H1 (cell line): ENCODE measurements around the gene DRD2. TPM values are rescaled to one million over a fixed set of nuclear protein-coding genes. Genes with fewer than 3 reads are reported as not detected.

Experiments
- CTCF ChIA-PET: fragments of 300-600 bp; sonication (Branson Sonifier 250); formaldehyde crosslinking; loops from one replicate; lab custom pipeline; 2021; ENCODE audit not compliant: partially characterized antibody; lab: Charles Lee
- POLR2A ChIA-PET: fragments of 300-600 bp; sonication (Branson Sonifier 250); formaldehyde crosslinking; loops from one replicate; lab custom pipeline; 2021; ENCODE audit warnings: inconsistent platforms; ENCODE audit not compliant: partially characterized antibody; lab: Charles Lee
- DNase-seq, 2 experiments: peaks; one replicate each; pipeline versions ENCODE4 v3.0.0 to v3.0.0-alpha.2; 2010 to 2022; ENCODE audit warnings: low spot score in 2 of 2, low read depth in 1 of 2, mixed read lengths in 1 of 2
- FAIRE-seq: peaks from 2 replicates; lab custom pipeline; 2011; peaks lifted over from hg19 to GRCh38; lab: Jason Lieb, UNC
- H2AFZ ChIP-seq: 2 replicates; pipeline ENCODE4 v1.8.1; 2012; ENCODE audit warnings: low read length, inconsistent platforms
- H2AK5ac ChIP-seq: 2 replicates; pipeline ENCODE4 v1.6.1; 2013; ENCODE audit warnings: low read depth, low read length
- H2BK120ac ChIP-seq: replicated peaks from 2 replicates; pipeline ENCODE3; 2013; ENCODE audit warnings: low read depth, low read length, inconsistent platforms
- H2BK12ac ChIP-seq: 2 replicates; pipeline ENCODE4 v1.6.1; 2013; ENCODE audit warnings: low read depth, low read length
- H2BK15ac ChIP-seq: 2 replicates; pipeline ENCODE4 v1.6.1; 2013; ENCODE audit warnings: low read length
- H2BK20ac ChIP-seq: 2 replicates; pipeline ENCODE4 v1.6.1; 2013; ENCODE audit warnings: low read length
- H2BK5ac ChIP-seq: 2 replicates; pipeline ENCODE4 v1.6.1; 2013; ENCODE audit warnings: low read depth, low read length
- H3K14ac ChIP-seq: 2 replicates; pipeline ENCODE4 v1.6.1; 2013; ENCODE audit warnings: inconsistent platforms; ENCODE audit not compliant: insufficient read length
- H3K18ac ChIP-seq: 2 replicates; pipeline ENCODE4 v1.6.1; 2013; ENCODE audit warnings: low read length; ENCODE audit errors: extremely low read depth
- H3K23ac ChIP-seq: 2 replicates; pipeline ENCODE4 v1.6.1; 2013; ENCODE audit warnings: inconsistent platforms; ENCODE audit not compliant: insufficient read length
- H3K23me2 ChIP-seq: 2 replicates; pipeline ENCODE4 v1.6.1; 2013; ENCODE audit warnings: low read depth, low read length
- H3K27ac ChIP-seq: 2 replicates; pipeline ENCODE4 v1.6.1; 2011; ENCODE audit warnings: low read depth, low read length, inconsistent platforms
- H3K27me3 ChIP-seq, 4 experiments: replicated peaks in 1 of 4; 1 replicate in 1 of 4; 2 replicates in 3 of 4; pipeline versions ENCODE4 v1.6.1 to v1.8.1; 2011 to 2013; ENCODE audit warnings: low read length in 3 of 4, mild to moderate bottlenecking in 3 of 4, inconsistent platforms in 2 of 4, mixed read lengths in 2 of 4, moderate library complexity in 1 of 4; ENCODE audit not compliant: control insufficient read depth in 3 of 4, insufficient read depth in 3 of 4; ENCODE audit errors: extremely low read depth in 1 of 4
- H3K36me3 ChIP-seq, 4 experiments: 2 replicates each; pipeline versions ENCODE4 v1.6.1 to v1.8.1; 2011 to 2013; ENCODE audit warnings: mild to moderate bottlenecking in 4 of 4, low read length in 3 of 4, moderate library complexity in 2 of 4, control low read depth in 1 of 4, inconsistent platforms in 1 of 4; ENCODE audit not compliant: insufficient read depth in 4 of 4, control insufficient read depth in 2 of 4
- H3K4ac ChIP-seq: replicated peaks from 2 replicates; pipeline ENCODE3; 2013; ENCODE audit warnings: low read length, low read depth, mixed read lengths, inconsistent platforms; ENCODE audit not compliant: insufficient read length
- H3K4me1 ChIP-seq, 4 experiments: replicated peaks in 1 of 4; 1 replicate in 1 of 4; 2 replicates in 3 of 4; pipeline versions ENCODE4 v1.6.1 to v1.8.1; 2011 to 2013; ENCODE audit warnings: low read length in 3 of 4, inconsistent platforms in 2 of 4, mixed read lengths in 1 of 4; ENCODE audit not compliant: insufficient read depth in 4 of 4, control insufficient read depth in 3 of 4
- H3K4me2 ChIP-seq, 2 experiments: 2 replicates each; pipeline versions ENCODE4 v1.6.1 to v1.8.1; 2011 to 2013; ENCODE audit warnings: low read depth in 2 of 2, low read length in 2 of 2, control low read depth in 1 of 2, inconsistent platforms in 1 of 2, mild to moderate bottlenecking in 1 of 2; ENCODE audit not compliant: insufficient read depth in 1 of 2
- H3K4me3 ChIP-seq, 4 experiments: fragments of 200-600, 300-600 bp in 1 of 4; sonication (generic), shearing (Covaris generic), sonication (Bioruptor Twin) in 1 of 4; 2 replicates each; pipeline versions ENCODE4 v1.5.1 to v1.8.1; 2011 to 2016; ENCODE audit warnings: low read length in 4 of 4, low read depth in 3 of 4, control low read depth in 2 of 4, inconsistent platforms in 2 of 4, mild to moderate bottlenecking in 2 of 4, mixed read lengths in 1 of 4, moderate library complexity in 1 of 4; ENCODE audit not compliant: insufficient read depth in 2 of 4; ENCODE audit errors: extremely low read depth in 1 of 4
- H3K56ac ChIP-seq: replicated peaks from 2 replicates; pipeline ENCODE3; 2013; ENCODE audit warnings: low read depth, mild to moderate bottlenecking, mixed read lengths, low read length, inconsistent platforms; ENCODE audit not compliant: insufficient read length
- H3K79me1 ChIP-seq: 2 replicates; pipeline ENCODE4 v1.6.1; 2013; ENCODE audit warnings: low read depth, low read length, control low read depth
- H3K79me2 ChIP-seq, 2 experiments: 2 replicates each; pipeline versions ENCODE4 v1.6.1 to v1.8.1; 2012 to 2013; ENCODE audit warnings: low read length in 2 of 2, mild to moderate bottlenecking in 2 of 2, inconsistent platforms in 1 of 2; ENCODE audit not compliant: insufficient read depth in 2 of 2, control insufficient read depth in 1 of 2
- H3K9ac ChIP-seq, 4 experiments: replicated peaks in 1 of 4; 1 replicate in 1 of 4; 2 replicates in 3 of 4; pipeline versions ENCODE4 v1.6.1 to v1.8.1; 2011 to 2013; ENCODE audit warnings: low read depth in 3 of 4, low read length in 3 of 4, control low read depth in 2 of 4, mild to moderate bottlenecking in 2 of 4, moderate library complexity in 2 of 4, inconsistent platforms in 1 of 4; ENCODE audit errors: extremely low read depth in 1 of 4
- H3K9me3 ChIP-seq, 2 experiments: 2 replicates each; pipeline versions ENCODE4 v1.6.1 to v1.8.1; 2012 to 2013; ENCODE audit warnings: mild to moderate bottlenecking in 2 of 2, moderate library complexity in 2 of 2, control low read depth in 1 of 2, inconsistent platforms in 1 of 2, low read depth in 1 of 2, low read length in 1 of 2, mixed read lengths in 1 of 2; ENCODE audit not compliant: insufficient read depth in 2 of 2
- H4K20me1 ChIP-seq, 2 experiments: replicated peaks in 1 of 2; 2 replicates each; pipeline versions ENCODE3 to v1.8.1; 2011 to 2013; ENCODE audit warnings: inconsistent platforms in 2 of 2, low read length in 2 of 2, mild to moderate bottlenecking in 1 of 2; ENCODE audit not compliant: insufficient read depth in 2 of 2, control insufficient read depth in 1 of 2
- H4K5ac ChIP-seq: 2 replicates; pipeline ENCODE4 v1.6.1; 2013; ENCODE audit warnings: low read length, low read depth, mixed read lengths, inconsistent platforms; ENCODE audit not compliant: insufficient read length
- H4K8ac ChIP-seq: 2 replicates; pipeline ENCODE4 v1.8.0; 2013; ENCODE audit warnings: mild to moderate bottlenecking, moderate library complexity, low read length, inconsistent platforms; ENCODE audit not compliant: insufficient read depth; ENCODE audit errors: extremely low read depth
- H4K91ac ChIP-seq: replicated peaks from 2 replicates; pipeline ENCODE3; 2013; ENCODE audit warnings: low read length, mixed read lengths, inconsistent platforms; ENCODE audit not compliant: insufficient read length
- ASH2L ChIP-seq: fragments of 200-600, 300-600 bp; sonication (generic); IDR thresholded peaks from one replicate; pipeline ENCODE4 v1.7.1; 2017; ENCODE audit warnings: low read length
- CREB1 ChIP-seq: IDR thresholded peaks from 2 replicates; pipeline ENCODE4 v1.6.1; 2012; ENCODE audit warnings: inconsistent platforms
- CTCF ChIP-seq, 3 experiments: IDR thresholded peaks; 1 replicate in 2 of 3; 2 replicates in 1 of 3; pipeline versions ENCODE4 v1.5.1 to v1.6.1; 2011; ENCODE audit warnings: low read length in 3 of 3, mild to moderate bottlenecking in 3 of 3, inconsistent platforms in 2 of 3, low read depth in 1 of 3, moderate library complexity in 1 of 3; ENCODE audit not compliant: insufficient read depth in 1 of 3; ENCODE audit errors: control extremely low read depth in 1 of 3
- EZH2 ChIP-seq: fragments of 200-600 bp; sonication (generic); IDR thresholded peaks from 2 replicates; pipeline ENCODE4 v1.7.1; 2012; ENCODE audit warnings: low read depth, mild to moderate bottlenecking, moderate library complexity, low read length, inconsistent platforms; ENCODE audit not compliant: severe bottlenecking
- HDAC2 ChIP-seq, 2 experiments: fragments of 300-600 bp in 1 of 2; sonication (generic) in 1 of 2; IDR thresholded peaks; 2 replicates each; pipeline ENCODE4 v1.6.1; 2011 to 2012; ENCODE audit warnings: low read depth in 2 of 2, low read length in 2 of 2, mild to moderate bottlenecking in 2 of 2, moderate library complexity in 2 of 2, borderline replicate concordance in 1 of 2, inconsistent platforms in 1 of 2
- SP4 ChIP-seq: IDR thresholded peaks from 2 replicates; pipeline ENCODE4 v1.6.1; 2012; ENCODE audit warnings: low read length, inconsistent platforms
- USF2 ChIP-seq: IDR thresholded peaks from 2 replicates; pipeline ENCODE4 v1.6.1; 2011; ENCODE audit warnings: low read length, improper control_type of control experiment
- YY1 ChIP-seq: IDR thresholded peaks from 2 replicates; pipeline ENCODE4 v1.6.1; 2011; ENCODE audit warnings: low read depth, mild to moderate bottlenecking, low read length
- WGBS, 2 experiments: shearing (Covaris generic) in 1 of 2; methylation state at CpG; one replicate each; pipeline versions ENCODE4 v1.1.6 to v1.1.7; 2013 to 2015; ENCODE audit warnings: low lambda C conversion rate in 2 of 2, mixed read lengths in 2 of 2, inconsistent platforms in 1 of 2, low coverage in 1 of 2, missing lambda C conversion rate in 1 of 2; ENCODE audit not compliant: insufficient replicate concordance in 2 of 2, insufficient coverage in 1 of 2, insufficient read length in 1 of 2; ENCODE audit errors: extremely low coverage in 1 of 2, missing lambda C conversion rate in 1 of 2; 5-methylcytosine and 5-hydroxymethylcytosine counted together
- polyA plus RNA-seq, 7 experiments: library from polyadenylated mRNA; depleted of rRNA in 3 of 7; stranded (reverse) in 5 of 7; unstranded in 2 of 7; fragments of >200 nt in 5 of 7; fragments of 200-250 nt in 2 of 7; gene quantifications; 1 replicate in 5 of 7; 2 replicates in 1 of 7; 4 replicates in 1 of 7; pipeline versions ENCODE4 v1.2.1 to v1.2.3, GENCODE V29; 2011 to 2013; ENCODE audit warnings: missing spikeins in 2 of 7, mixed read lengths in 2 of 7
- total RNA-seq: library from RNA; stranded (reverse); fragmentation: NEBNext Ultra II Directional; extraction: Animal tissue kit (Norgen Biotek cat#: 25700); gene quantifications from 2 replicates; pipeline ENCODE4 v1.2.1, GENCODE V29; 2021

Gene DRD2
- total and polyA plus RNA-seq, 2 of the 8 experiments (the other 6 are each of a cell fraction or from before 2014, with no cell fraction given): 0.26 to 0.41 TPM

- Histone ChIP-seq H4K20me1 (no peaks in the 10 kb centered on the region), H3K23me2 (no peaks in the 10 kb centered on the region), H3K4ac (no peak overlapping the region), H4K91ac (no peak overlapping the region), H3K23ac (no peak overlapping the region), H3K14ac (no peak overlapping the region), H4K5ac (no peak overlapping the region), H2AK5ac (no peak overlapping the region), H3K79me2 (no peaks in the 10 kb centered on the region), H2BK12ac (no peak overlapping the region), H3K27ac (no peak overlapping the region), H3K27me3 (no peaks in the 10 kb centered on the region), H2BK20ac (no peak overlapping the region), H2AFZ (no peak overlapping the region), H4K8ac (no peak overlapping the region), H3K18ac (no peak overlapping the region), H2BK5ac (no peak overlapping the region), H2BK15ac (no peak overlapping the region), H2BK120ac (no peak overlapping the region), H3K36me3 (no peaks in the 10 kb centered on the region), H3K4me2 (no peak overlapping the region), H3K9ac (no peak overlapping the region), H3K9me3 (no peaks in the 10 kb centered on the region), H3K4me3 (no peak overlapping the region), H3K56ac (no peak overlapping the region), H3K4me1 (no peaks in the 10 kb centered on the region), H3K79me1 (no peaks in the 10 kb centered on the region)
- POLR2A ChIA-PET: interaction anchor here (1.4 kb wide), 1 partner anchor 13 kb away, joined by 3 read pairs; the partner anchor contains the start of gene ANKK1
- FAIRE-seq (no peak), DNase-seq (no peak)
- TF ChIP-seq HDAC2 (IDR thresholded peaks at IDR 0.05; ENCODE audit: borderline replicate concordance in 1 of 2, low read depth in 2 of 2, low read length in 2 of 2): no peak
- no peak for TF ChIP-seq USF2
- TF ChIP-seq SP4: no peak
- TF ChIP-seq EZH2: no peak
- TF ChIP-seq YY1: no peak
- TF ChIP-seq CTCF (IDR thresholded peaks at IDR 0.05; ENCODE audit: control extremely low read depth in 1 of 3, insufficient read depth in 1 of 3, low read depth in 1 of 3, low read length in 3 of 3): no peak
- no peak for TF ChIP-seq ASH2L
- no peak for TF ChIP-seq CREB1
- CTCF ChIA-PET: interaction anchor here (2.7 kb wide), 1 partner anchor 13 kb away, joined by 18 read pairs; the partner anchor contains the start of gene ANKK1
- 73% methylated on average over 5 of the region's 5 CpGs; no CpG with 5 or more reads in 1 of the 2 experiments for WGBS, 2 experiments
Measured at GRCh38 chr11:113400631-113401230, 74.5 kb downstream of the DRD2 start.
